Upper lobe of left lung (tissue), 6 donors: ENCODE results near the gene DNASE1L3. TPM values are rescaled to one million over a fixed set of nuclear protein-coding genes. Genes with fewer than 3 reads are reported as not detected.
"Not testable (repeated sequence)": the region's sequence is repeated elsewhere in the genome, so short reads cannot be mapped to it uniquely, and the experiment has no call there.

ENCODE experiments used
- ATAC-seq, 2 donors: fragments of 200-7000 bp; cut with Tn5 transposase; one replicate each; pipeline ENCODE4 v1.9.1; 2022; ENCODE audit warnings: mild to moderate bottlenecking in 2 of 2, moderate library complexity in 2 of 2; ENCODE audit not compliant: low FRiP score in 2 of 2
- DNase-seq, 2 donors: peaks; one replicate each; pipeline ENCODE4 v3.0.0-alpha.2; 2019 to 2020
- H3K27ac ChIP-seq, 4 donors: fragments of 200-600 bp; sonication (generic); one replicate each; pipeline ENCODE4 v1.5.1; 2016 to 2019
- H3K27me3 ChIP-seq, 4 donors: fragments of 200-600 bp; sonication (generic); one replicate each; pipeline ENCODE4 v1.5.1; 2017 to 2019
- H3K36me3 ChIP-seq, 4 donors: fragments of 200-600 bp; sonication (generic); one replicate each; pipeline ENCODE4 v1.5.1; 2016 to 2019
- H3K4me1 ChIP-seq, 4 donors: fragments of 200-600 bp; sonication (generic); one replicate each; pipeline ENCODE4 v1.5.1; 2018 to 2019
- H3K4me3 ChIP-seq, 4 donors: fragments of 200-600 bp; sonication (generic); one replicate each; pipeline ENCODE4 v1.5.1; 2017 to 2019; ENCODE audit warnings: mild to moderate bottlenecking in 2 of 4, moderate library complexity in 1 of 4
- H3K9me3 ChIP-seq, 4 donors: fragments of 200-600 bp; sonication (generic); one replicate each; pipeline ENCODE4 v1.5.1; 2018 to 2019
- EP300 ChIP-seq, 4 donors: sonication (generic); formaldehyde crosslinking; IDR thresholded peaks; one replicate each; pipeline ENCODE4 v1.5.1; 2017; ENCODE audit warnings: antibody characterized with exemption in 4 of 4, control low read depth in 2 of 4
- POLR2A ChIP-seq, 4 donors: fragments of 450-650 bp; IDR thresholded peaks; one replicate each; pipeline ENCODE4 v1.5.1; 2016 to 2017; ENCODE audit warnings: antibody characterized with exemption in 4 of 4, mild to moderate bottlenecking in 2 of 4
- POLR2AphosphoS5 ChIP-seq, 2 donors: sonication (generic); formaldehyde crosslinking; IDR thresholded peaks; one replicate each; pipeline ENCODE4 v1.5.1; 2017; ENCODE audit warnings: antibody characterized with exemption in 2 of 2
- WGBS, 2 donors: methylation state at CpG; one replicate each; pipeline ENCODE4 v1.1.5; 2017 to 2018; 5-methylcytosine and 5-hydroxymethylcytosine counted together
- total RNA-seq, 6 donors: library from RNA; depleted of rRNA in 4 of 6; stranded (reverse); fragments of >200 nt in 4 of 6; gene quantifications; one replicate each; pipeline versions ENCODE4 v1.1.0 to v1.2.1, GENCODE V29; 2016 to 2021
- TF ChIP-seq, protein P1 (sequence below), 6 experiments: fragments of 450-650 bp in 4 of 6; fragments of 200-600 bp in 2 of 6; sonication (generic) in 2 of 6; IDR thresholded peaks; one replicate each; pipeline ENCODE4 v1.5.1; 2016 to 2019; ENCODE audit warnings: antibody characterized with exemption in 6 of 6
- donor health status: DM: no; HTN: no; CAD: no; lungs with moderate emphysema.
- donor health status: DM: no; HTN: yes; CAD: no; lungs with severe emphysema.

Gene DNASE1L3
- total RNA-seq, 6 donors from 2014 or later, result 0.59 to 35.6 (median 3.3) TPM; not detected in 1

DNA sequence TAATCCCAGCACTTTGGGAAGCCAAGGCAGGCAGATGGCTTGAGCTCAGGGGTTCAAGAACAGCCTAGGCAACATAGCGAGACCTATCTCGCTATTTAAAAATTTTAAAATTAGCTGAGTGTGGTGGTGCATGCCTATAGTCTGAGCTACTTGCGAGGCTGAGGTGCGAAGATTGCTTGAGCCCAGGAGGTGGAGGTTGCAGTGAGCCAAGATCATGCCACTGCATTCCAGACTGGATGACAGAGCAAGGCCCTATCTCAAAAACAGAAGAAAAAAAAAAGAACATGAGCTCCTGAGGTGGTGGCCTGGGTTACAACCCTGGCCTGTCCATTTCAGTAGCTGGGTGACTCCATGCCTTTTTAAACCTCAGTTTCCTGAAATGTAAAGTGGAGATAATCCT is 7.2 kb downstream of the DNASE1L3 start:
- Histone ChIP-seq H3K27me3 (no peaks in the 10 kb centered on the region), H3K27ac (no peak overlapping the region), H3K36me3 (no peaks in the 10 kb centered on the region), H3K4me1 (peaks cover 6 to 20% (median 12%) of the 10 kb centered on the region in 4 donors), H3K4me3 (no peak overlapping the region), H3K9me3 (no peaks in the 10 kb centered on the region)
- no peak for DNase-seq
- TF ChIP-seq, protein P1, sequence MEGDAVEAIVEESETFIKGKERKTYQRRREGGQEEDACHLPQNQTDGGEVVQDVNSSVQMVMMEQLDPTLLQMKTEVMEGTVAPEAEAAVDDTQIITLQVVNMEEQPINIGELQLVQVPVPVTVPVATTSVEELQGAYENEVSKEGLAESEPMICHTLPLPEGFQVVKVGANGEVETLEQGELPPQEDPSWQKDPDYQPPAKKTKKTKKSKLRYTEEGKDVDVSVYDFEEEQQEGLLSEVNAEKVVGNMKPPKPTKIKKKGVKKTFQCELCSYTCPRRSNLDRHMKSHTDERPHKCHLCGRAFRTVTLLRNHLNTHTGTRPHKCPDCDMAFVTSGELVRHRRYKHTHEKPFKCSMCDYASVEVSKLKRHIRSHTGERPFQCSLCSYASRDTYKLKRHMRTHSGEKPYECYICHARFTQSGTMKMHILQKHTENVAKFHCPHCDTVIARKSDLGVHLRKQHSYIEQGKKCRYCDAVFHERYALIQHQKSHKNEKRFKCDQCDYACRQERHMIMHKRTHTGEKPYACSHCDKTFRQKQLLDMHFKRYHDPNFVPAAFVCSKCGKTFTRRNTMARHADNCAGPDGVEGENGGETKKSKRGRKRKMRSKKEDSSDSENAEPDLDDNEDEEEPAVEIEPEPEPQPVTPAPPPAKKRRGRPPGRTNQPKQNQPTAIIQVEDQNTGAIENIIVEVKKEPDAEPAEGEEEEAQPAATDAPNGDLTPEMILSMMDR (IDR thresholded peaks at IDR 0.05), result no peak
- no peak for TF ChIP-seq POLR2A (IDR thresholded peaks at IDR 0.05)
- no peak for TF ChIP-seq POLR2AphosphoS5 (IDR thresholded peaks at IDR 0.05)
- no peak for TF ChIP-seq EP300 (IDR thresholded peaks at IDR 0.05)
- no peak for ATAC-seq
- WGBS, 2 donors, result 96% methylated on average over 4 of the region's 4 CpGs

DNA sequence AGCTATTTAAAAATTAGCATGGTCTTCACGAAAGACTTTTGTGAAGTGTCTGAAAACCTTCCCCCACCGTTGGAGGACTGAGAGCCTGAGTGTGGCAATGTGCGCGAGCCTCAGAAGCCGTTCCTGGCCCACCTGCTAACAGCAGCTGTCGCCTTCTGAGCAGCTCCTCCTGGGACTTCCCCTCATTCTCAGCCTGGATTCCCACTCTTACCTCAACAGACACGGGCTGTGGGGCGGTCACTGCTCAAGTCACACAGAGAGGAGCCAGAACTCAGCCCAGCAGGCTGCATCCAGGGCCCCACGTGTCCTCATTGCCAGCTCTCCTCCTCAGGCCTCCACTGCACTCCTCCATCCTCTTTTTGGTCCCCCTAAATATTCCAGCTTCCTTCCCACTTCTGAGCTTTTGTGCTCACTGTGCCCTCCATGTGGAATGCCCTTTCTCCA is 7.8 kb downstream of the DNASE1L3 start:
- WGBS, 2 donors, result 76 to 90% methylated on average over 9 of the region's 9 CpGs
- Histone ChIP-seq H3K4me1 (peaks cover 6 to 24% (median 15%) of the 10 kb centered on the region in 4 donors), H3K27ac (no peak overlapping the region), H3K36me3 (no peaks in the 10 kb centered on the region), H3K9me3 (no peaks in the 10 kb centered on the region), H3K4me3 (no peak overlapping the region), H3K27me3 (no peaks in the 10 kb centered on the region)
- DNase-seq, result no peak
- no peak for ATAC-seq
- TF ChIP-seq EP300 (IDR thresholded peaks at IDR 0.05) (no peak), POLR2A (IDR thresholded peaks at IDR 0.05) (no peak), POLR2AphosphoS5 (IDR thresholded peaks at IDR 0.05) (no peak)
- TF ChIP-seq, protein P1 (IDR thresholded peaks at IDR 0.05), result no peak

DNA sequence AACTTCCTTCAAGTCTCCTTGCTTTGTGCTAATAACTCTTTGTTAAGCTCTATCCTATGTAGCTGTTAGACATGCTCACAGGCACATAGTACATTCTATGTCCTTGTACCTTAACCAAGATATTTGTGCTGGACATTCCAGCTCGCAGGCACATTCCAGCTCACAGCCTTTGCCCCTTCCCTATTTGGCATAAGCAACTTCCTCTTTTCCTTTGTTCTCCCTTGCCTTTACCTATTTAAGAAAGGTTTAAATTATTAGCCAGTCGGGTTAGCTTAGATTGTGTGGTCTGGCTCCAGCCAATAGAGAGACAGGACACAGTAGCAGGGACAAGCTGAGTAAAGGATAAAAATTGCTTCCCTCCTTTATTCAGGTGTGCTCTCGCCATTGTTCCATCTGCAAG is 9.3 kb downstream of the DNASE1L3 start:
- H3K27me3 ChIP-seq, H3K4me3 ChIP-seq, ATAC-seq, H3K36me3 ChIP-seq, H3K9me3 ChIP-seq, DNase-seq: not testable (repeated sequence)
- Histone ChIP-seq H3K27ac (peak overlapping the region in 2 of 4 donors; percentile 65 to 79), H3K4me1 (peaks cover 9 to 29% (median 19%) of the 10 kb centered on the region in 4 donors)
- WGBS, 2 donors, result 46 to 58% methylated on average over 3 of the region's 3 CpGs

DNA sequence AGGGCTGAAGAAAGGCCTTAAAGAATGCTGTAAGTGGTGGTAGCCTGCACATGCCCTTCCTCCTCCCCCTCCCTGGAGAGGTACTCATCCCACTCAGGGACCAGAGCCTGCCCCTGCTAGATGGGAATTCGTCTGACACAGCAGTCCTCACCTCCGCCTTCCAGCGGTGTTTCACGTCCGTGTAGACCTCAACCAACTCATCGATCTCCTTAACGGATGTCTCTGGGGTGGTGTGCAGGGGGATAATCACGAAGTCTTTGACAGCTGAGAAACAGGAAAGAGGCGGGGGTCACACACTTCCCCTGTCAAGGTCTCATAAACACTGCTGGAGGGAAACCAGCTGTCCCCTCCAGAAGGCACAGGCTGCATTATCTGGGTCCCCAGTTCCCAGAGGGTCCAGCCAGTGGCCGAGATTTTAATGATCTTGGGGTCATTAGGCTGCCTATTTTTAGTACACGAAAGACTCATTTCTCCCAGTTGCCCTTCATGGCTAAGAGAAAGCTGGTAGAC is 9.9 kb downstream of the DNASE1L3 start:
- no peak for DNase-seq
- no peak for ATAC-seq
- WGBS, 2 donors, result 30 to 36% methylated on average over 9 to 11 of the region's 11 CpGs
- Histone ChIP-seq H3K9me3 (no peaks in the 10 kb centered on the region), H3K4me3 (no peak overlapping the region), H3K27me3 (no peaks in the 10 kb centered on the region), H3K27ac (peak overlapping the region in 3 of 4 donors; percentile 65 to 79 (median 70)), H3K4me1 (peaks cover 9 to 29% (median 19%) of the 10 kb centered on the region in 4 donors), H3K36me3 (no peaks in the 10 kb centered on the region)
- TF ChIP-seq POLR2AphosphoS5 (IDR thresholded peaks at IDR 0.05) (no peak), POLR2A (IDR thresholded peaks at IDR 0.05) (no peak)
- TF ChIP-seq, protein P1 (IDR thresholded peaks at IDR 0.05), result no peak

DNA sequence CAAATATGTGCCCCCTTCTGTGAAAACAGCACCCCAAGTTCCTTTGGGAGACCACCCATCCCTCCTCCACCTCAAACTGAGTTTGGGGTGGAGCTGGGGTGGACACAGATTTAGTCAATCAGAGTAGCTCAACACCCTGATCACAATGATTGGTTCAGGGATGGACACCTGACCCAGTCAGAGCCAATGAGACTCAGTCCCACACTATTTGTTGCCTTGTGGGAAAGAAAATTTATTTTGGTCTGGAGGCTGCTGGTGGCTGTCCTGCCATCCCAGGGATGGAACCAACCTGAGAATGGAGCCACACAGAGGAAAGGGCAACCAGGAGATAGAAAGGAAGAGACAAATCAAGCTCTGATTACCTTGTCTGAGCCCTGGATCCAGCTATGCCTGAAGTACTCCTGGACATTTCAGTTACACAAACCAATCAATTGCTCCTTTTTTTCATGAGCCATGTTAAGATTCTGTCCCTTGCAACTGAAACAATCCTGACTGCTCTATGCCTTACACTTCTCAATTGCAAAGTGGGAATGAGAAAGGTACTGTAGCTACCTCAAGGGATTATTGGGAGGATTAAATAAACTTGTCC is 10.6 kb downstream of the DNASE1L3 start:
- Histone ChIP-seq H3K27me3 (no peaks in the 10 kb centered on the region), H3K27ac (peak overlapping the region in 3 of 4 donors; percentile 65 to 79 (median 70)), H3K4me1 (peaks cover 9 to 29% (median 19%) of the 10 kb centered on the region in 4 donors), H3K36me3 (no peaks in the 10 kb centered on the region), H3K4me3 (no peak overlapping the region), H3K9me3 (no peaks in the 10 kb centered on the region)
- ATAC-seq (no peak), DNase-seq (no peak)
- TF ChIP-seq POLR2AphosphoS5 (IDR thresholded peaks at IDR 0.05) (no peak), POLR2A (IDR thresholded peaks at IDR 0.05) (no peak), EP300 (IDR thresholded peaks at IDR 0.05) (no peak)
- TF ChIP-seq, protein P1 (IDR thresholded peaks at IDR 0.05), result no peak
